Measurements from ENCODE around the gene RNF224.

RNF224 gene

DNA sequence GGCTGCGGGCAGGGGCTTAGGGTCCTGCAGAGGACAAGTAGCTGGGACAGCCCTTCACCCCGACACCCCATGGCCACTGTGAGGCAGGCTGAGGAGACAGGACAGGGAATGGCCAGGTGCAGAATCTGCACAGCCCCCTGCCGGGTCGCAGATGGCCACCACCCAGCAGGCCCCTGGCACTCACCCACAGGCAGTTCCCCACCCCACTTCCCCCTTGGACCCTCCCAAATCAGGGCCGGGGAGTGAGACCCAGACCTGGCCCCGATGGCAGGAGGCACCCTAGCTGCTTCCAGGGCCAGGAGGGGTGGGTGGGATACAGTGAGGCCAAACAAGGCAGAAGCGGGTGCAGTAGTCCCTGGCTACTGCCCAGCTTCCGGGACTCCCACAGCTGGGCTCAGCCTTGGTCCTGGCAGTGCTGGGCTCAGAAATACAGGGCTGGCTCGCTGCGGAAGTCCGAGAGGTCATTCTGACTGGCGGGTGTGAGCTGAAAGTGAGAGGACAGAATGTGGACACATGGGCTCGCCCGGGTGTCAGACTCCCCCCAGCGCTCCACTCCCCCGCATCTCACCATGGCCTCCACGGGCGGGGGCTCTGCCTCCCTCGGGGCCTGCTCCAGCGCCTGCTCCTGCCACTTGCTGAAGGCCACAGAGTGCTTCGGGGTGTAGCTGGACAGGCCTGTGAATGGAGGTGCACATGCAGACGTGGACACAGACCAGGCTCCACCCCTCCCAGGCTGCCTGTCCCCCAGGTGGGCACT, 35.4 kb upstream of the RNF224 start:
- in situ Hi-C loops (cut with MboI; ENCODE audit: low sequenced_read_pairs) = no loop called here

DNA sequence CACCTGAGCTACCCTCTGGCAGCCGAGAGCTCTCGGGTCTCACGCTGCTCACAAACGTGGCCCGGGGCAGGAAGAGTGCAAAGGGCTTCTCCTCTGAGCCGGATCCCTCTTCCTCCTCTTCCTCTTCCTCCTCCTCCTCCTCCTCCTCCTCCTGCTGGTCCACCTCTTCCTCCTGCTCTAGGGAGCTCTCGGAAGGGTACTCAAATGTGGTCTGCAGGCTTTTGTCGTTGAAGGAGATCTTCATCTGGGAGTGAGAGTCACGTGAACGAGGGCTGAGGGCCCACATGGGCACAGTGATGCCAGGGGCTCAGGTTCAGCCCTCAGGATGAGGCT, 34.9 kb upstream of the RNF224 start:
- in situ Hi-C loops (cut with MboI; ENCODE audit: low sequenced_read_pairs) = no loop called here

DNA sequence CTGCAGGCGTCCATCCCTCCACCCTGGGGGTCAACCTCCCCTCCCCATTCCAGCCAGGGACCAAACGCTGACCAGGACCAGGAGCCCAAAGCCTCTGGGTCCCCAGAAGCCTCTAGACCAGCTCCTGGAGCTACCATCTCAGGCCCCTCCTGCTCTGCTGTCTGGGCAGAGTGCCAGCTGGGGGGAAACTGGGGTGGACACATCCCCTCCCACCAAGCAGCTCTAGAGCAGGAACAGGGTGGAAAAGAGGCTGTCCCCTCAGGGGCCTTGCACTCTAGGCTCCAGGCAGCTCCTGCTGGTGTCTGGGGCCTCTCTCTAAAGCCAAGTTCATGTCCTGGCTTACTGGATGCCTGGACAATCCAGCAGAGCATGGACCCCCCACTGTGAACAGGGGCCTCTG, 34.4 kb upstream of the RNF224 start:
- in situ Hi-C loops (cut with MboI; ENCODE audit: low sequenced_read_pairs) = no loop called here

DNA sequence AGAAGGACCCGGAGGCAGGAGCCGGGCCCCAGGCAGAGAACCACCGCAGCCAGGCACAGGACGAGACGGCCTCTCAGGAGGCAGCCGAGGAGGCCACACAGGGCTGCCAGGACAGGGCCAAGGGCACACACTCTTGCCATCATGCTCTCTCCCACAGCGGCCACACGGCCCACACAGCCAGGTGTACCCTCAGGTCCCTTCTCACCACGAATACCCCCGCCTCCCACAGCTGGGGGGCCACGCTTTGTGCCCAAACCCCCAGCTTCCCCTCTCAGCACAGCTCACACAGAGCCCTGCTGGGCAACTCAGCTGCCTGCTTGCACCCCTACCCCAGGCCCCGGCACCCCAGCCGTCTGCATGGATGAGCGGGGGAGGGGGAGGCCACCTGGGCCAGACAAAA, 33.5 kb upstream of the RNF224 start:
- in situ Hi-C loops (cut with MboI; ENCODE audit: low sequenced_read_pairs) = no loop called here

DNA sequence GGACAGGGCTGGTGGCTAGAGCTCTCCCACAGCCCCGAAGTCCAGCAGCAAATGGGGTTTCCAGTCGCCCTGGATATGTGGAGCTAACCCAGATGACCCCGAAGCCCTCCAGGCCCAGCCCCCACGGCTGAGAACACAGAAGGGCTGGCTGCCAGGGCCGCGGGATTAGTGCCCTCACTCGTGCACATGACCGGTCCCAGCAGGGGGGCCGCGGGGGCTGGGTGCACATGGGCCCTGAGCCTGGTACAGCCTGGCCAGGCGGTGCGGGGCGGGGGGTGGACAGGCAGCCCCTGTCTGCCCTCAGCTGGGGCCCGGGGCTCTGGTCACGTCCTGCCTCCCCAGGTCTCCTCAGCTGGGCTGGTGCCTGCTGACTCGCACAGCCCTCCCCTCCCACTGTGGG, 32.9 kb upstream of the RNF224 start:
- in situ Hi-C loops (cut with MboI; ENCODE audit: low sequenced_read_pairs) = no loop called here

DNA sequence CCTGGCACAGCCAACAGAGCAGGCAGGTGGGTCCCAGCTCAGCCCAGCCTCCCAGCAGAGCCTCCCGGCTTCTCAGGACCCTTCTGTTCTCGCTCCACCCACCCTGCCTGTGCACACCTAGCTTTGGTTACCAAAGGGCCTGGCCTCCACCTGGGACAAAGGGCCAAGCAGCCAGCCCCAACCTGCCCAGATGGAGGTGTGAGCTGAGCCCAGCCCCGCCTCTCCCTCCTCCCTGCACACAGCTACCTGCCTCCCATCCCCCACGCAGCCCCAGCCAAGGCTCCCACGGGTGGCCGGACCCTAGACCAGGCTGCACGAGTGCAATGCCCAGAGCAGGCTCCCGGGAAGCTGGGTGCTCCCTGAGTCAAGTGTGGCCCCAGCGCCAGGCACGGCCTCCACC, 32.4 kb upstream of the RNF224 start:
- in situ Hi-C loops (cut with MboI; ENCODE audit: low sequenced_read_pairs) = no loop called here

DNA sequence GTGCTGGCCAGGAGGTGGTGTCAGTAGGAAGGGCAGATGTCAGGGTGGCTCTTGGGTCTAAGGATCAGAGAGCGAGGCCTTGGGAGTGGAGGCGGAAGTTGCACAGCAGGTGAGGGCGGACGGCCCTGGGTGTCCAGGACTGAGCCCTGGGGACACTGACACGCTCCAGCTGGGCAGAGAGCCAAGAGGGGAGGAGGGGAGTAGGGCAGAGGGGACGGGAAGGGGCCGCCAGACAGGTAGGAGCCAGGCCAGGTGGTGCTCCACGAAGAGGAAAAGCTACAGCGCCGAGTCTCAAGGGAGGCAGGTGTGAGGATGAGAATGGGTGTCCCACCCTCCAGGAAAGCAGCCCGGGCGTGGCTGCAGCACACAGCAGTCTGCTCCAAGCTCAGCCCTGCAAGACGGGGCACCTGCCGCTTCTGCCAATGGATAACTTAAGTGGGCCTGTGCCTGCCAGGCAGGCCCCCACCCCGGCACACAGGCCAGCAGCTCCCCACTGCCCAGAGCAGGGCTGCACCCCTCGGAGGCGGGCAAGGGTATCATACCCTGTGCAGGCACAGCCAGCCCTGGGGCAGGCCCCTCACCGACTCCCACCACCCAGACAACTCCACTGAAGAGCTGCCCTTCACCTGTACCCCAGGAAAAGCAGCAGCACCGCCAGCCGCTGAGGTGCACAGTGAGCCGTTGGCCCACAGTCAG, 31.6 kb upstream of the RNF224 start:
- in situ Hi-C loops (cut with MboI; ENCODE audit: low sequenced_read_pairs) = no loop called here

DNA sequence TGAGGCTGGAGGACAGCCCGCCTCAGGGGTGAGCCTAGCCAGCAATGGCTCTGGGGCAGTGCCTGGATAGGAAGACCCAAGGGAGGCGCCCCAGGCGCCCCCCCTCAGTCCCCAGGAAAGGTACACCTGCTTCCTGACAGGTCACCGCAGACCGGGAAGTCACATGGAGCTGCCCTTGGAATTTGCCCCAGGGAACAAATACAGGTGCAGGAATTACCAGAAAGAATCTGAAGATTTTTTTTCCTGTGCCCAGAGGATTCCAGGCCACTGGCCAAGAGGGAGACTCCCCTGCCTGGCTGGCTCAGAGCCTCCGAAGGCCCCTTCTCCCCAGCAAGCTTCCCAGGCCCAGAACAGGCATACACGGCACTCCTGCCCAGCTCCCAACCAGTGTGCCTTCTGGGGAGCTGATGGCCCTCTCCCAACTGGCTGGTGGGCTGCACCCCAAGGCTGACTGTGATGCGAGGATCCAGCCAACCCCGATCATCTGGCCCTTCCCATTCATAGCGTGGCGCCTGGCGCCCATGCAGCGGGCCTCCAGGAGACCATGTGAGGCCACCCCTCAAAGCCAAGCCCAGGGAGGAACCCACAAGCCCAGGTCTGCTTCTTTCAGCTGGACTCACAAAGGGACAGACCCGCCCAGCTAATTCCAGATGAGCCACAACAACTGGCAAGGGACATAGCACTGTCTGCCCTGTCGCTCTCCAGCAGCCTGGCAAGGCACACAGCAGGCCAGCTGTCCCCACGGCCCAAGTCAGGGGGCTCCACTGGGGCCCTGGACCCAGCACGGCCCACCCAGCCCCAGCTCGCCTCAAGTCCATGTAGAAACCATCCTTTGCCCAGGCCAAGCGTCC, 29.0 kb upstream of the RNF224 start:
- in situ Hi-C loops (cut with MboI; ENCODE audit: low sequenced_read_pairs) = no loop called here

DNA sequence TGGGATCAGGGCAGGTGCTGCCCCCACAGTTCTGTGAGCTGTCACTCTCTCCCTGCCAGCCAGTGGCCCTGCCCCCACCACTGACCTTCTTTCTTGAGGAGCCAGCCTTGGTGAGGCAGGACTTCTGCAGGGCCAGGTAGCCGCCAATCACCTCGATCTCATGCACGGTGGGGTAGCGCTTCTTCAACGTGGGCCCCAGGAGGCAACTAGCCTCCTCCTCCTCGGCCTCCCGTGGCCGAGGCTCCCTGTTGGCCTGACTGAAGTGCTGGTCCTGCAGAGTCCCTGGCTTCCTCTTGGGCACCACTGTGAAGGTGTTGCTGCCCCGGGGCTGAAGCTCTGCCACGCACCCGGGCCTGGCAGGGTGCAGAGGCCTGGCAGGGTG, 28.4 kb upstream of the RNF224 start:
- in situ Hi-C loops (cut with MboI; ENCODE audit: low sequenced_read_pairs) = no loop called here

DNA sequence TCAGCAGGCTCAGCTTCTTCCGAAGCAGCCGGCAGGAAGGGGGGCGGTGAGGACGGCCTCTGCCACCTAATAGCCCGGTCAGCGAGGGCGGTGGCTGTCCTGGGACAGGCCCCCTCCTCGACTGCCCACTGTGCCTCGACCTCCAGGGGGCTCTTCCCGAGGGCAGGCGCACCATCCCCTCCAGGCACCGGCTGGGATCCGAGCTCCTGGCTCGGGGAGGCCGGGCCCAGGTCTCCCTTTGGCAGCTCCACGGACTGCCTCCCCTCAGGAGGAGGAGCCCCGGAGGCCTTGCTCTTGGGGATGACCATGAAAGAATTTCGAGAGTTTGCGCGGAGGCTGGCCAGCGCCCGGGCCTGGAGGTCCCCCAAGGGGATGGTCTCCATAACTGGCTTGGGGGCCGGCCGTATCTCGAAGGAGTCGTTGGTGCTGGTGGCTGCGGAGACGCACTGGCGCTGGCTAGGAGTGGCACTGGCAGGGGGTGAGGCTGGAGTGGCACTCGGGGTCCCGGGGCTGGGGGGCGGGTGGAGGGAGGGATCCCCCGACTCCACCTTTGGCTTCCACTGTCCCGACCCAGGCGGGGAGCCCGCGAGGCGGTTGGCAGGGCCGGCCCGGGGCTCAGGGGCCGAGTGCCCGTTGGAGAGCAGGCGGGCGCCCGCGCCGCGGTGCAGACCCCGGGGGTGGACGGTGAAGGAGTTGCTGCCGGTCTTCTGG, 27.7 kb upstream of the RNF224 start:
- in situ Hi-C loops (cut with MboI; ENCODE audit: low sequenced_read_pairs) = no loop called here

DNA sequence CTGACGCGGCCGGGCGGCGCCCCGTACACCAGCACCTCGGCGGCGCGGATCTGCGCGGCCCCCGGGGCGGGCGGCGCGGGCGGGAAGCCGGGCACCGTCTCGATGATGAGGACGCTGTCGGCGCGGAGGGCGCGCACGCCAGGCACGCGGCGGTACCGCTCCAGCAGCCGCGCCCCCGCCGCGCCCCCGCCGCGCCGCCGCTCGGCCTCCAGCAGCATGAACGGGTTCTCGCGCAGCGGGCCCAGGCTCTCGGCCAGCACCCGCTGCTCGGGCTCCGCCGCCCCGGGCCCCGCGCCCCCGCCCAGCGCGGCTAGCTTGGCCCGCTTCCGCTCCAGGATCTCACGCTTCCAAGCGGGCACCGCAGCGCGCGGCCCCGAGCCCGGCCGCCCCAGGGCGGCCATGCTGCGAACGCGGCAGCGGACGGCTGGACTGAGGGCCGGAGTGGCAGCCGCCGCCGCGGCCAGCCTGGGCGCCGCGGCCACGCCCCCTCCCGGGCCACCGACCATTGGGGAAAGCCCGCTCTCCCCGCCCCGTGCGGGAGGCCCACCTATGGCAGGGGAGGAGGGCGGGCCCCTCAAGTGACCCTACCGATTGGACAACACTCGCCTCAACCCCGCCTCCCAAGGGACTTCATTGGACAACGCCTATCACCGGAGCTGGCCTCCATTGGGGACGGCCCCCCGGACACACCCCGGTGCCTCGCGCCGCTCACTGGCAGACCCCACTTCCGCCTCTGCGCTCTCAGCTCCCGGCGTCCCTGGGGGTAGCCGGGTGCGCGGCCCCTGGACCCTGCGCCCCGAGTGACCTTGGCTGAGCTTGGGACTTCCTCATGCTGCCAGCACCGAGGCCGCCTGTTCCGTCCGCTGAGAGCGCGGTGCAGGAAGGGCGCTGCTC, 26.7 kb upstream of the RNF224 start, which contains the start of gene TPRN:
Gene TPRN, minus strand, starts transcription at position 431 of the 894 bp plus-strand sequence. Its CDS starts 30 bp downstream, at position 401.
- in situ Hi-C loops (cut with MboI; ENCODE audit: low sequenced_read_pairs) = no loop called here

DNA sequence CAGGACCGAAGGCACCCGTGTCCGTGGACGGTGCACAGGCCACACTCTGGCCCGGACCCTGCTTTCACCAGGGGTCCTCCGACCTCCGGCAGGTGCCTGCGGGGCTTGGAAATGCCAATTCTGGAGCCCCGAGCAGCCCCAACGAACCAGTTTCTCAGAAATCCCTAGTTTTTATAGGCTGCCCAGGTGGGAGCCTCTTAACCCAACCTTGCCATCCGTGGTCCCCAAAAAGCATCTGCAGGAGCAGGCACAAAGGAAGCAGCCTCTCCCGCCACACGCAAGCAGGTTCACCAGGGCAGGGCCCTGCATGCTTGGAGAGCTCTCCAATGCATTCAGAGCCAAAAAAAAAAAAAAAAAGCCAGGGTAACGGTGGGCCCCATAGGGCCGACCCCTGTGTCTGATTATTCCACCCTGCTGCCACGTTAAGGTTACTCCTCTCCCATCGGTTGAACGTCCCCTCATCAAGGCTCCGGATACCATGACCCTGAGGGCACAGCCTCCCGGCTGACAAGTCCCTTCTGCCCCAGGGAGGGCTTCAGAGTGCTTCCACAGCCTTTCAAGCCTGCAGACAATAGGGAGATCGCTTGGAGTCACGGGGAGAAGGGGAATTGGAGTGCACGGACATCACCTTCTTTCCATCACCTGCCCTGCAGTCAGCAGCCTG, 26.0 kb upstream of the RNF224 start:
- in situ Hi-C loops (cut with MboI; ENCODE audit: low sequenced_read_pairs) = no loop called here

DNA sequence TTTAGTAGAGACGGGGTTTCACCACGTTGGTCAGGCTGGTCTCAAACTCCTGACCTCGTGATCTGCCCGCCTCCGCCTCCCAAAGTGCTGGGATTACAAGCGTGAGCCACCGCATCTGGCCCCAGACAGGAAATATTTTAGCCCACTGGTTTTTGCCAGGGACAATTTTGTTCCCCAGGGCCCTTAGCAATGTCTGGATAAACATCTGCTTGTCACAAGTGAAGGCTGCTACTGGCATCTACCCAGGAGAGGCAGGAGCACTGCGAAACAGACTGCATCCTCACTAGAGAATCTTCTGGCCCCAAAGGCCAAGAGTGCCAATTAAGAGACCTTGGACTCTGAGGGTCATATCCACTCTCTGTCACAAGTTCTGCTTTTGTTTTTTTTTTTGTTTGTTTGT, 24.3 kb upstream of the RNF224 start:
- in situ Hi-C loops (cut with MboI; ENCODE audit: low sequenced_read_pairs) = no loop called here

DNA sequence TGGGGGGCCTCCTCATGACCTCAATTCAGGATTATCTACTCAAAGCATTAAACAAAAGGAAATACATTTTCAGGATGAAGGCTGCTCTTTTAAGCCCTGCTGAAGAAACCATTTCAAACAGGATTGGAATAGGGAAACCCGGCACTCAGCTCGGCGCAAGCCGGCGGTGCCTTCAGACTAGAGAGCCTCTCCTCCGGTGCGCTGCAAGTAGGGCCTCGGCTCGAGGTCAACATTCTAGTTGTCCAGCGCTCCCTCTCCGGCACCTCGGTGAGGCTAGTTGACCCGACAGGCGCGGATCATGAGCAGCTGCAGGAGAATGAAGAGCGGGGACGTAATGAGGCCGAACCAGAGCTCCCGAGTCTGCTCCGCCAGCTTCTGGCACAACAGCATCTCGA, 22.6 kb upstream of the RNF224 start:
- in situ Hi-C loops (cut with MboI; ENCODE audit: low sequenced_read_pairs) = no loop called here

DNA sequence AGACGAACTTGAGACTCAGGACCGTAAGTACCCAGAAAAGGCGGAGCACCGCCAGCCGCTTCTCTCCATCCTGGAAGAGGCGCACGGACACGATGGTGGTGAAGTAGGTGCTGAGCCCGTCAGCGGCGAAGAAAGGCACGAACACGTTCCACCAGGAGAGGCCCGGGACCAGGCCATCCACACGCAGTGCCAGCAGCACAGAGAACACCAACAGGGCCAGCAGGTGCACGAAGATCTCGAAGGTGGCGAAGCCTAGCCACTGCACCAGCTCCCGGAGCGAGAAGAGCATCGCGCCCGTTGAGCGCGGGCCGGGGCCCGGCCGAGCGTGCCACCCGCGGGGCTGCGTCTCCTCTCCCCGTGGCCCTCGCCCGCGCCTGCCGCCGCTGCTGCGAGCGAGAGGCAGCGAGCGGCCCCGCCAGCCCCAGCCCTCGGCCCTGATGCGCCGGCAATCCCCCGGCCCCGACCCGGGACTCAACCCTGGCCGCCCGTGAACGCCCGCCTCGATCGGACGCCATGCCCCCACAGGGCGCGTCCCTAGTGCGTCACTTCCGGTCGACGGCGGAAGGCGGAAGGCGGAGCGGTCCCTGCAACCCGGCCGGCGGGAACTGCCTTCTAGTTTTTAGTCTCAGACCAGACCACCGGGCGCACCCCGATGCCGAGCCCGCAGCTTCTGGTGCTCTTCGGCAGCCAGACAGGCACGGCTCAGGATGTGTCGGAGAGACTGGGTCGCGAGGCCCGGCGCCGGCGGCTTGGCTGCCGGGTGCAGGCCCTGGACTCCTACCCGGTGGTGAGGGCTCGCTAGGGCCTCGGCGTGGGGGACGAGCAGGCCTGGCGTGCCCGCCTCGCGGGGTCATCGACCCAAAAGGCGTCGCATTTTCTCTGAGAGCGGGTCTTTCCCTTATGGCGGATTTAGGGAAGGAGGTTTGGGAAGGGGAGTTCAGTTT, 21.9 kb upstream of the RNF224 start, which contains the start of the genes NDOR1 and TMEM203:
Gene NDOR1, plus strand, starts transcription at position 575 of the 944 bp plus-strand sequence. Its CDS starts 78 bp downstream, at position 653.
Gene TMEM203, minus strand, starts transcription at position 523 of the 944 bp plus-strand sequence. Its CDS starts 234 bp downstream, at position 289.
- in situ Hi-C loops (cut with MboI; ENCODE audit: low sequenced_read_pairs) = no loop called here

DNA sequence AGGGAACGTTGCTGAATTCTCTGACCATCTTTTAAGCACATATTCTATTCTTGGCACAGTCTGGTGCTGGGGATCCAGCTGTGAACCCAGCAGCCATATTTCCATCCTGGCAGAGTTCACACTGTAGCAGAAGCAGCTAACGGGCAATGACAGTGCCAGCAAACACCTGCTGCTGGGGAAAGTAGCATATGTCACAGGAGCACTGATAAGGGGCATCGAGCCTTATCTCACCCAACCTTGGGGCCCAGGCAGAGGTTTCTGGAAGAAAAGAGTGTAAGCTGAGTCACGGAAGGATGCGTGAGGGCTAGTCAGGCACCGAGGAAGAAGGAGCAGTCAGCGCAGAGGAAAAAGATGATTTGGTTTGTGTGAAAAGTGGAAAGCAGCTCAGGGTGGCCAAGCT, 20.7 kb upstream of the RNF224 start:
- in situ Hi-C loops (cut with MboI; ENCODE audit: low sequenced_read_pairs) = no loop called here

DNA sequence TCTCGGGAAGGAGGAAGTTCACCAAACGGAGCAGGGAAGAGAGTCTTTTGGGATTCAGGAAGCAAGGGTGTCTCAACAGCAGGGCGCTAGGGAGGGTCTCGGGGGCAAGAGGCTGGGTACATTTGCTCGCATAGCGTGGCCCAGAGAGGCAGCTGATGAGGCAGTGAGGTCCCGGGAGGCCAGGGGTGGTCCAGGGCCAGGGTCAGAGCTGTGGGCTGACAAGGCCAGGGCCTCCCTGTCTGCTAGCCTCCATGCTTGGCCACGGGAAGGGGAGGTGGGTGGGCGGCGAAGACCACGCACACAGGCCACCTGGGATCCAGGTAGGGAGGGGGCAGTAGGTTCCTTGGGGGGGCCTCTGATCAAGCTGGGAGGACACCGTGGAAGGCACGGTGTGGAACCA, 15.8 kb upstream of the RNF224 start:
- in situ Hi-C loops (cut with MboI; ENCODE audit: low sequenced_read_pairs) = no loop called here

DNA sequence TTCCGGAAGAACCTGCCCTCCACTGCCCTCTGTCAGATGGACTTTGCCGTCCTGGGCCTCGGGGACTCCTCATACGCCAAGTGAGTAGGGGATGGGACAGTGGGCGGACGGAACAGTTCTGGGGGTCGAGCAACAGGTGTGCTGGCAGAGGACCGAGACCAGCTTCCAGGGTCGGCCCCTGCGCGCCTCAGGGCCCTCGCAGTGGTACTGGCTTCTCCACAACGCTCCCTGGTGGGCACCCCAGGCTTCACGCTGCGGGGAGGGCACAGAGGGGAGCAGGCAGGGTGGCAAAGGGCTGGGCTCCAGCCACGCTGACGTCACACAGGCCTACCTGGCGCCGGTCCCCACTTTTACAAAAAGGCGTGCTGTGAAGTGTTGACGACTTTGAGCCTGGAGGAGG, 14.8 kb upstream of the RNF224 start:
- in situ Hi-C loops (cut with MboI; ENCODE audit: low sequenced_read_pairs) = no loop called here
